BJ (cell line): ENCODE data around the gene DCPS. TPM values are rescaled to one million over a fixed set of nuclear protein-coding genes. Genes with fewer than 3 reads are reported as not detected.

Experiments
- CTCF ChIA-PET: fragments of 350-600 bp; formaldehyde crosslinking; extraction: SDS; loops from one replicate; lab custom pipeline; 2021; ENCODE audit warnings: antibody characterized with exemption, inconsistent platforms; lab: Yijun Ruan, JAX
- POLR2A ChIA-PET: fragments of 300-600 bp; sonication (Branson Sonifier 250); formaldehyde crosslinking; extraction: SDS; loops from one replicate; lab custom pipeline; 2021; ENCODE audit warnings: antibody characterized with exemption; lab: Charles Lee
- DNase-seq: peaks from one replicate; pipeline ENCODE4 v3.0.0-alpha.2; 2011; ENCODE audit warnings: low read depth
- H3K27me3 ChIP-seq: 2 replicates; pipeline ENCODE4 v1.6.0; 2011; ENCODE audit warnings: low read length; ENCODE audit not compliant: control insufficient read depth, insufficient read depth
- H3K36me3 ChIP-seq: 2 replicates; pipeline ENCODE4 v1.5.1; 2011; ENCODE audit warnings: low read length; ENCODE audit not compliant: control insufficient read depth, insufficient read depth
- H3K4me3 ChIP-seq: 2 replicates; pipeline ENCODE4 v1.5.1; 2011; ENCODE audit warnings: low read depth, mild to moderate bottlenecking, control low read depth, low read length
- polyA plus RNA-seq: library from polyadenylated mRNA; depleted of rRNA; stranded (reverse); fragments of >200 nt; gene quantifications from 2 replicates; pipeline ENCODE4 v1.2.3, GENCODE V29; 2011
- TF ChIP-seq, protein P1 (sequence below): IDR thresholded peaks from 2 replicates; pipeline ENCODE4 v1.5.1; 2011; ENCODE audit warnings: low read depth, mild to moderate bottlenecking, control low read depth, inconsistent platforms, low read length, moderate library complexity; ENCODE audit not compliant: insufficient read depth

The DCPS gene
- polyA plus RNA-seq, 1 experiment: 23.5 TPM

DNA sequence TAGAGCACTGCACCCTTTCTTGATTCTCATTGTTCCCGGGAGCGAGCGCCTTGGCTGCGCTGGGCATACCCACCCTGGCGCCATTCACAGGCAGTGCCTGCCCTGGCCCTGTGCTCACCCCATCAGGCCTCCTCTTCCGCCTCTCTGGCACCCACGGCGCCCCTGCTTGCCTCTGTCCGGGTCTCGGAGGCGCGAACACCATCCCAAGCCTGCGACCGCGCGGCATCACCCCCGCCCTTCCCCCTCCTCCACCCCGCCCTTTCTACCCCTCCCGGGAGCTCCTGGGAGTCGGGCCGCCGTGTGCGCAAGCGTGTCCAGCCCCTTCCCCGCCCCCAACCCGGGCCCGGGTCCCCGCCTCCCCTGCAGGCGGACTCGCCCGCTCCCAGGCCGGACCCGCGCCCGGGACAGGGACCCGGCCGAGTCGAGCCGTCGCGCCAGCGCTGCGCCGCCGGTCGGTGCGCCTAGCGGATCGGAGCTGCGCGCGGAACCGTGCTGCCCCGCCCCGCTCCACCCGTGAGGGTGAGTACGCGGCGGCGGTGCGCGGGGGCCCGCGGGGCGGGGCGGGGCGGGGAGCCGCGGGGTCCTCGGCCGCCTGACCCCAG, 51.6 kb downstream of the DCPS start, which contains the start of gene ST3GAL4:
Gene ST3GAL4, plus strand, starts transcription at position 363 of the 602 bp plus-strand sequence. CDS start 50,470 bp downstream, outside the sequence.
- Histone ChIP-seq H3K27me3 (no peaks in the 10 kb centered on the region), H3K4me3 (peak within 1 kb of the TSS; percentile 79), H3K36me3 (no peaks in the 10 kb centered on the region)
- CTCF ChIA-PET: interaction anchor here (1.2 to 5.3 kb wide), 2 partner anchors 43 to 46 kb away, joined by 4 to 44 read pairs; no protein-coding TSS in a partner anchor
- POLR2A ChIA-PET: interaction anchor here (0.7 kb wide), 1 partner anchor 66 kb away, joined by 7 read pairs; no protein-coding TSS in a partner anchor
- TF ChIP-seq, protein P1, sequence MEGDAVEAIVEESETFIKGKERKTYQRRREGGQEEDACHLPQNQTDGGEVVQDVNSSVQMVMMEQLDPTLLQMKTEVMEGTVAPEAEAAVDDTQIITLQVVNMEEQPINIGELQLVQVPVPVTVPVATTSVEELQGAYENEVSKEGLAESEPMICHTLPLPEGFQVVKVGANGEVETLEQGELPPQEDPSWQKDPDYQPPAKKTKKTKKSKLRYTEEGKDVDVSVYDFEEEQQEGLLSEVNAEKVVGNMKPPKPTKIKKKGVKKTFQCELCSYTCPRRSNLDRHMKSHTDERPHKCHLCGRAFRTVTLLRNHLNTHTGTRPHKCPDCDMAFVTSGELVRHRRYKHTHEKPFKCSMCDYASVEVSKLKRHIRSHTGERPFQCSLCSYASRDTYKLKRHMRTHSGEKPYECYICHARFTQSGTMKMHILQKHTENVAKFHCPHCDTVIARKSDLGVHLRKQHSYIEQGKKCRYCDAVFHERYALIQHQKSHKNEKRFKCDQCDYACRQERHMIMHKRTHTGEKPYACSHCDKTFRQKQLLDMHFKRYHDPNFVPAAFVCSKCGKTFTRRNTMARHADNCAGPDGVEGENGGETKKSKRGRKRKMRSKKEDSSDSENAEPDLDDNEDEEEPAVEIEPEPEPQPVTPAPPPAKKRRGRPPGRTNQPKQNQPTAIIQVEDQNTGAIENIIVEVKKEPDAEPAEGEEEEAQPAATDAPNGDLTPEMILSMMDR: no peak
- no peak for DNase-seq

DNA sequence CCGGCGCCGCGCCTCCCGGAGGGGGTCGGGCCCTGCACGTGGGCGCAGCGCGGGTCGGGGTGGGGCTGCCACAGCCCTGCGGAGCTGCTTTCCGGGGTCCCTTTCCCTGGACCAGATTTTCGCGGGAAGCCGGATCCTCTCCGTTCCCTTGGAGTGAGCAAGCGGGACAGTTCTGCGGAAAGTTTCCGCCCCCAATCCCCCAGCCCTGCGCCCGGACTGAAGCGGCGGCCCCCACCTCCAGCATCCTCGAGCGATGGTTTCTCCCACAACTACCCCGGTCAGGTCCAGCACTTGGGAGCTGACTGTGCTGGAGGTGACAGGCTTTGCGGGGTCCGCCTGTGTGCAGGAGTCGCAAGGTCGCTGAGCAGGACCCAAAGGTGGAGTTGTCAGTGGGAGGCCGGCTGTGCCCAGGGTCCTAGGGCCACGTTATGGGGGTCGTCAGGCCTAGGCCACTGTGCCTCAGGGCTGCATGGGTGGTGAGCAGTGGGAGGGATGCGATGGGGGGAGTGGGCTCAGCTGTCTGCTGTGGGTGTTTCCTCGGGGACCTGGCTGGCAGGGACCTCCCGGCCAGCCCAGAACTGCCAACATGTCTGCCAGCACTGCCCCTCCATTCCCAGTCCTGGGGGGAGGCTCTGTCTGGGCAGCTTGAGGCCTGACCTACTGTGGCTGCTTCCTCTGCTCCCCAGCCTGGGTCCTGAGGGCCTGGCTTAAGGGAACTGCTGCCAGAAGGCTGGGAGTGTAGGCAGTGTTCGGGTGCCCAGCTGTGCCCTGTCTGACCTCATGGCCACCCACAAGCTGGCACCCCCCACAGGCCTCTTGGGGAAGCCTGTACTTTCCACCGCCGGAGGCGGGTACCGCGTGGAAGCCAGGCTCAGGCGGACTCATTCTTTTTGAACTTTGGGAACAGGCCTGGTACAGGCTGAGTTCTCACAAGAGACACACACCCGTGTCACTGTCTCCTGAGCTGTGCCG, 52.4 kb downstream of the DCPS start:
- Histone ChIP-seq H3K36me3 (no peaks in the 10 kb centered on the region; the same call in 1 of the 2 replicates), H3K27me3 (no peaks in the 10 kb centered on the region), H3K4me3 (peak overlapping the region; percentile 79)
- ChIA-PET POLR2A (interaction anchor here (0.7 kb wide), 1 partner anchor 65 kb away, joined by 7 read pairs; no protein-coding TSS in a partner anchor), CTCF (interaction anchor here (1.2 to 5.3 kb wide), 4 partner anchors 11 to 124 kb away, joined by 3 to 44 read pairs (median 5); no protein-coding TSS in a partner anchor)
- no peak for DNase-seq
- TF ChIP-seq, protein P1: no peak

DNA sequence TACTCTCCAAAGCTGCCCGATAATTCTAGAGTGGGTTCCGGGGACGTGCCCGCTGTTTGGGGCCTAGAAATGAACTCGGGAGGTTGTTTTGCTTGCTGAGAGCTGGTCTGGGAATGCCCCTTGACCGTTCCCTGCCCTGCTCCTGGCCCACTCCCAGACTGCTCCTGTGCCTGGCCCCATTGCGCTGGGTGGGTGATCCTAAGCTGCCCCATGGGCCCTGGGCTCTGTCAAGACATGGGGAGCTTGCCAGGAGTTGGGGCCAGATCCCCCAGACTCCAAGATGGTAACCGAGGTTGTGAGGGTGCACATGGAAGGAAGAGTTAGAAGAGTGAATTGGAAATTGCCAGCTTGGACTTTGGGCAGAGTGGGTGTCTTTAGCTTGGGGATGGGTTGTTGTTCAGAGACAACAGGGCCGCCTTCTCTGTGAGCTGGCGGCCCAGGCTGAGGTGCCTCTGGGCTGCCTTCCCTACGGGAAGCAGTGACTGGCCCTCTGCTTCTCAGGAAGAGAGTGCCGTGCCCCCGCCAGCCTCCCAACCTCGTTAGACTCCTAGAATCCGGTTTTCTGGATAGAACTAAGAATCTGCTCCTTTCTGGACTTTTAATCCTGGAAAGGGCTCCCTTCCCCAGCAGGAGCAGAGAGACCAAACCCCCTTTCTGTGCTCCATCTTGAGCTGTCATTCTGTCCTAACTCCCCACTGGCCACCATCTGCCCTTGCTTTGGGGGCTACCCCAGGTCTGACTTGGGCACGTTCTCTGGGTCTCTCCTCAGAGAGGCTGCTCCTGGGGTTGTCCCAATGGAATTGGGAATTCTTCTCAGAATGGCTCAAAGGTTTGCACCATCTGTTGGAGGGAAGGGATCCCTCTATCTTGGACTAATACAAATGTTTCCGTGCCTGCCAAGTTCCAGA, 53.4 kb downstream of the DCPS start:
- no peak for DNase-seq
- TF ChIP-seq, protein P1: no peak
- H3K4me3 ChIP-seq: peak overlapping the region; percentile 79
- POLR2A ChIA-PET: no interaction called here
- no peaks in the 10 kb centered on the region for H3K27me3 ChIP-seq
- H3K36me3 ChIP-seq: no peaks in the 10 kb centered on the region; the same call in 1 of the 2 replicates
- CTCF ChIA-PET: interaction anchor here (1.2 to 5.3 kb wide), 3 partner anchors 12 to 123 kb away, joined by 3 to 44 read pairs (median 6); no protein-coding TSS in a partner anchor

DNA sequence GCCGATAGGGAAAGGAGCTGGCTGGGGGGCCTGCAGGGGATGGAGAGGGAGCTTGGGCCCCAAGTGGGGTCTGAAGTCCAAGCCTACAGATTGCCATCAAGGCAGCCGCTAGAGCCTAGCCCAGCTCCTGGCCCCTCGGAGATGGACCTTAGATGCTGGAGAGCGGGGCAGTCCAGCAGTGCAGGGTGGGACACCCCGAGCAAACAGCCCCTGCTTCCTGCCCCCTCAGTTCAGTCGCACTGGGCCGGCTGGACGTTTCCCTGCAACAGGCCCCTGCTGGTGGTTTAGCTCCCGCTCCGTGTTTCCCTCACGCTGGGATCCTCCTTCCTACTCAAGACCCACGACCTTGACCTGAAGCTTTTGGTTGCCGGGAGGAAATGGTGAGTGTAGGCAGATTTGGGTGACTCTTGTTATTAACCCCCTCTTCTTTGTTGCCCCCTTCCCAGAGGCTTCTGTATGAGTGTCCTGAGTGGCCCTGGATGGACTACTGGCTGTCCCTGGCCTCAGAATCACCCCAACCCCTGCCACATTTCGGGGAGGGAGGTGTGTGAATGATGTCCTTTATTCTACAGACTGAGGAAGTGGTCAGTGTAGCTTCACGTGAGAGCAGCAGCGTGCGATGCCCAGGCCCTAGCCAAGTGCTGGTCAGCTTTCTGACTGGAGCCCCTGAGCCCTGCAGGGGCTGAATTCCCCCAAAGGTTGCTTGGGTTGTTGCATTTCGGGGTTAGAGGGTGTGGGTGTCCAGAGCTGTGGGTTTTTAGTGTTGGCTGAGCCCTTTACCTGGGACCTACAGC, 54.3 kb downstream of the DCPS start:
- ChIA-PET CTCF (interaction anchor here (0.7 to 5.3 kb wide), 5 partner anchors 11 to 123 kb away, joined by 3 to 44 read pairs (median 6); no protein-coding TSS in a partner anchor), POLR2A (no interaction called here)
- TF ChIP-seq, protein P1: no peak; the same call in 1 of the 2 replicates
- no peaks in the 10 kb centered on the region; the same call in 1 of the 2 replicates for H3K36me3 ChIP-seq
- H3K27me3 ChIP-seq: no peaks in the 10 kb centered on the region
- DNase-seq: no peak
- H3K4me3 ChIP-seq: no peak overlapping the region
